HEK293 (cell line): ENCODE measurements around the gene JUP.
A peak's percentile ranks its signal among the peaks of the same experiment; 100 is the strongest.

ENCODE experiments used
- CTCF ChIA-PET: fragments of 350-600 bp; formaldehyde crosslinking; extraction: SDS; loops from one replicate; lab custom pipeline; 2021; ENCODE audit warnings: antibody characterized with exemption; lab: Yijun Ruan, JAX
- POLR2A ChIA-PET: fragments of 300-600 bp; formaldehyde crosslinking; extraction: SDS; loops from one replicate; lab custom pipeline; 2020; ENCODE audit warnings: antibody characterized with exemption, inconsistent platforms; lab: Yijun Ruan, JAX
- H3K27ac ChIP-seq: fragments of 200-500 bp; sonication (Bioruptor generic); 2 replicates; pipeline ENCODE4 v1.5.1; 2014; ENCODE audit warnings: low read depth, low read length, control low read depth, inconsistent platforms; ENCODE audit errors: extremely low read depth
- H3K36me3 ChIP-seq, 2 experiments: fragments of 200-500 bp in 1 of 2; sonication (Bioruptor generic) in 1 of 2; 1 replicate in 1 of 2; 2 replicates in 1 of 2; pipeline ENCODE4 v1.5.1; 2014 to 2017; ENCODE audit warnings: inconsistent platforms in 2 of 2, low read length in 2 of 2; ENCODE audit not compliant: control insufficient read depth in 2 of 2, insufficient read depth in 1 of 2
- H3K4me1 ChIP-seq: fragments of 200-500 bp; sonication (Bioruptor generic); 2 replicates; pipeline ENCODE4 v1.5.1; 2014; ENCODE audit warnings: mild to moderate bottlenecking, low read length, inconsistent platforms; ENCODE audit not compliant: control insufficient read depth, insufficient read depth
- H3K4me3 ChIP-seq: 2 replicates; pipeline ENCODE4 v1.5.1; 2011; ENCODE audit warnings: low read depth, mild to moderate bottlenecking, control low read depth, low read length, moderate library complexity
- H3K9me3 ChIP-seq: fragments of 200-500 bp; sonication (Bioruptor generic); 2 replicates; pipeline ENCODE4 v1.5.1; 2014; ENCODE audit warnings: low read depth, low read length, inconsistent platforms; ENCODE audit not compliant: control insufficient read depth, insufficient read depth
- GFI1B ChIP-seq: fragments of 450-650 bp; formaldehyde crosslinking; IDR thresholded peaks from 2 replicates; pipeline ENCODE4 v1.5.1; 2016; ENCODE audit warnings: missing biosample characterization, missing genetic modification characterization
- GLIS1 ChIP-seq: fragments of 450-650 bp; formaldehyde crosslinking; IDR thresholded peaks from 2 replicates; pipeline ENCODE4 v1.5.1; 2016; ENCODE audit warnings: missing biosample characterization, missing genetic modification characterization
- HOXC10 ChIP-seq: sonication (generic); formaldehyde crosslinking; IDR thresholded peaks from 2 replicates; pipeline ENCODE4 v1.8.1; 2023; ENCODE audit warnings: mild to moderate bottlenecking, missing genetic modification reagents
- KLF1 ChIP-seq: fragments of 450-650 bp; formaldehyde crosslinking; IDR thresholded peaks from 2 replicates; pipeline ENCODE4 v1.5.1; 2016; ENCODE audit warnings: missing biosample characterization, missing genetic modification characterization
- OSR2 ChIP-seq: fragments of 450-650 bp; formaldehyde crosslinking; IDR thresholded peaks from 2 replicates; pipeline ENCODE4 v1.5.1; 2016; ENCODE audit warnings: missing biosample characterization, missing genetic modification characterization
- PRDM2 ChIP-seq: fragments of 450-650 bp; formaldehyde crosslinking; IDR thresholded peaks from 2 replicates; pipeline ENCODE4 v1.5.1; 2016; ENCODE audit warnings: missing biosample characterization, missing genetic modification characterization, borderline replicate concordance
- PRDM4 ChIP-seq: fragments of 450-650 bp; formaldehyde crosslinking; IDR thresholded peaks from 2 replicates; pipeline ENCODE4 v1.5.1; 2017; ENCODE audit warnings: missing biosample characterization, missing genetic modification characterization
- PRDM6 ChIP-seq: fragments of 450-650 bp; formaldehyde crosslinking; IDR thresholded peaks from 2 replicates; pipeline ENCODE4 v1.5.1; 2017; ENCODE audit warnings: missing biosample characterization, missing genetic modification characterization
- ZBTB8A ChIP-seq: fragments of 450-650 bp; formaldehyde crosslinking; IDR thresholded peaks from 2 replicates; pipeline ENCODE4 v1.5.1; 2016; ENCODE audit warnings: missing biosample characterization, missing genetic modification characterization
- ZFHX2 ChIP-seq: fragments of 450-650 bp; formaldehyde crosslinking; conservative IDR thresholded peaks from 2 replicates; pipeline ENCODE4 v1.5.1; 2016; ENCODE audit warnings: missing biosample characterization, missing genetic modification characterization
- ZFP69B ChIP-seq: fragments of 450-650 bp; formaldehyde crosslinking; IDR thresholded peaks from 2 replicates; pipeline ENCODE4 v1.5.1; 2016; ENCODE audit warnings: missing biosample characterization, missing genetic modification characterization
- ZNF223 ChIP-seq: fragments of 450-650 bp; formaldehyde crosslinking; IDR thresholded peaks from 2 replicates; pipeline ENCODE4 v1.5.1; 2016; ENCODE audit warnings: missing biosample characterization, missing genetic modification characterization
- ZNF248 ChIP-seq: fragments of 450-650 bp; formaldehyde crosslinking; IDR thresholded peaks from 2 replicates; pipeline ENCODE4 v1.5.1; 2017; ENCODE audit warnings: missing biosample characterization, missing genetic modification characterization
- ZNF266 ChIP-seq: fragments of 450-650 bp; formaldehyde crosslinking; IDR thresholded peaks from 2 replicates; pipeline ENCODE4 v1.5.1; 2016; ENCODE audit warnings: missing biosample characterization, missing genetic modification characterization, low read depth
- ZNF302 ChIP-seq: fragments of 450-650 bp; formaldehyde crosslinking; IDR thresholded peaks from 2 replicates; pipeline ENCODE4 v1.5.1; 2016; ENCODE audit warnings: missing biosample characterization, missing genetic modification characterization, low read depth
- ZNF335 ChIP-seq: fragments of 450-650 bp; formaldehyde crosslinking; conservative IDR thresholded peaks from 2 replicates; pipeline ENCODE4 v1.5.1; 2016; ENCODE audit warnings: missing biosample characterization, missing genetic modification characterization
- ZNF341 ChIP-seq: fragments of 450-650 bp; formaldehyde crosslinking; IDR thresholded peaks from 2 replicates; pipeline ENCODE4; 2016; ENCODE audit warnings: low read depth, missing biosample characterization, missing genetic modification characterization
- ZNF433 ChIP-seq: fragments of 450-650 bp; formaldehyde crosslinking; IDR thresholded peaks from 2 replicates; pipeline ENCODE4 v1.5.1; 2016; ENCODE audit warnings: missing biosample characterization, missing genetic modification characterization, low read depth
- ZNF473 ChIP-seq: fragments of 450-650 bp; formaldehyde crosslinking; IDR thresholded peaks from 2 replicates; pipeline ENCODE4 v1.5.1; 2017; ENCODE audit warnings: missing biosample characterization, missing genetic modification characterization
- ZNF513 ChIP-seq: fragments of 450-650 bp; IDR thresholded peaks from 2 replicates; pipeline ENCODE4 v1.5.1; 2018; ENCODE audit warnings: missing biosample characterization, missing genetic modification characterization
- ZNF664 ChIP-seq: fragments of 450-650 bp; formaldehyde crosslinking; IDR thresholded peaks from 2 replicates; pipeline ENCODE4 v1.5.1; 2016; ENCODE audit warnings: missing biosample characterization, missing genetic modification characterization
- ZNF701 ChIP-seq: fragments of 450-650 bp; formaldehyde crosslinking; IDR thresholded peaks from 2 replicates; pipeline ENCODE4 v1.5.1; 2016; ENCODE audit warnings: missing biosample characterization, missing genetic modification characterization
- ZNF704 ChIP-seq: fragments of 450-650 bp; formaldehyde crosslinking; IDR thresholded peaks from 2 replicates; pipeline ENCODE4 v1.5.1; 2016; ENCODE audit warnings: missing biosample characterization, missing genetic modification characterization
- ZSCAN23 ChIP-seq: fragments of 450-650 bp; formaldehyde crosslinking; IDR thresholded peaks from 2 replicates; pipeline ENCODE4 v1.5.1; 2016; ENCODE audit warnings: missing biosample characterization, missing genetic modification characterization

Gene JUP

GRCh38 chr17:41801374-41802271 is 15.1 kb upstream of the JUP start:
- H3K27ac ChIP-seq, result no peak overlapping the region; the same call in 1 of the 2 replicates
- POLR2A ChIA-PET, result interaction anchor here (0.9 to 6.4 kb wide), 10 partner anchors 10 to 113 kb away, joined by 3 to 105 read pairs (median 7); partner anchors contain the start of genes EIF1, FKBP10, HAP1 and JUP
- peak overlapping the region; percentile 10; the same call in 1 of the 2 replicates for H3K4me3 ChIP-seq
- no peaks in the 10 kb centered on the region for H3K9me3 ChIP-seq
- H3K4me1 ChIP-seq, result peaks cover 6% of the 10 kb centered on the region
- H3K36me3 ChIP-seq, result peaks cover 10 to 30% of the 10 kb centered on the region in 2 experiments; a peak in 2 of 3 replicates
- CTCF ChIA-PET, result interaction anchor here (0.5 to 10.6 kb wide), 57 partner anchors 9 to 1252 kb away, joined by 3 to 108 read pairs (median 4); partner anchors contain the start of genes DNAJC7, EIF1, FKBP10 and GAST
- TF ChIP-seq ZNF266 (tag by site-specific recombination) (no peak), ZNF341 (tag by site-specific recombination) (no peak), ZNF248 (tag by site-specific recombination) (no peak), ZFP69B (tag by site-specific recombination) (0 out of 2 replicates have a peak, but pooled peaks have one; percentile 19), ZNF223 (tag by site-specific recombination) (no peak), ZNF664 (tag by site-specific recombination) (peak; percentile 98), PRDM6 (no peak), PRDM2 (tag by site-specific recombination) (no peak), ZNF473 (no peak), ZBTB8A (tag by site-specific recombination) (peak; percentile 29; the same call in 1 of the 2 replicates), OSR2 (tag by site-specific recombination) (no peak), ZNF701 (tag by site-specific recombination) (no peak), ZNF704 (tag by site-specific recombination) (no peak), ZNF513 (no peak), KLF1 (tag by site-specific recombination) (peak; percentile 73; the same call in 1 of the 2 replicates), GFI1B (tag by site-specific recombination) (no peak), ZNF335 (tag by site-specific recombination) (no peak; the same call in 1 of the 2 replicates), GLIS1 (peak; percentile 51), ZFHX2 (tag by site-specific recombination) (peak; percentile 78), ZSCAN23 (tag by site-specific recombination) (no peak), HOXC10 (no peak), ZNF433 (tag by site-specific recombination) (no peak), ZNF302 (tag by site-specific recombination) (no peak), PRDM4 (tag by site-specific recombination) (peak; percentile 79)
